Caco-2 (cell line): ENCODE measurements around the gene SMARCB1. TPM values are rescaled to one million over a fixed set of nuclear protein-coding genes. Genes with fewer than 3 reads are reported as not detected.

Source experiments
- BruUV-seq: library from RNA; stranded (reverse); fragments of 400-500 nt; replicated peaks from 2 replicates; lab custom pipeline; 2021; lab: Mats Ljungman, UMichigan
- CTCF ChIA-PET: fragments of 300-600 bp; sonication (Branson Sonifier 250); formaldehyde crosslinking; loops from one replicate; lab custom pipeline; 2022; ENCODE audit warnings: antibody characterized with exemption; lab: Charles Lee
- POLR2A ChIA-PET: fragments of 300-600 bp; sonication (Branson Sonifier 250); formaldehyde crosslinking; loops from one replicate; lab custom pipeline; 2022; ENCODE audit warnings: antibody characterized with exemption; lab: Charles Lee
- DNase-seq, 2 experiments: peaks; one replicate each; pipeline versions ENCODE4 v3.0.0 to v3.0.0-alpha.2; 2020 to 2022
- H3K27me3 ChIP-seq: replicated peaks from 2 replicates; pipeline ENCODE4 v1.6.0; 2011; ENCODE audit warnings: low read length; ENCODE audit not compliant: control insufficient read depth, insufficient read depth
- H3K36me3 ChIP-seq: 2 replicates; pipeline ENCODE4 v1.5.1; 2011; ENCODE audit warnings: low read length; ENCODE audit not compliant: control insufficient read depth, insufficient read depth
- H3K4me1 ChIP-seq: fragments of 250-450 bp; sonication (Bioruptor Pico); 2 replicates; pipeline ENCODE4 v1.5.1; 2020; ENCODE audit warnings: mild to moderate bottlenecking
- H3K4me3 ChIP-seq: 2 replicates; pipeline ENCODE4 v1.5.1; 2011; ENCODE audit warnings: low read depth, mild to moderate bottlenecking, control low read depth, low read length
- H3K9me3 ChIP-seq: fragments of 250-450 bp; sonication (Bioruptor Pico); 2 replicates; pipeline ENCODE4 v1.5.1; 2020; ENCODE audit warnings: mild to moderate bottlenecking, moderate library complexity
- H3K27ac Mint-ChIP-seq: one replicate; pipeline ENCODE4 v1.8.0; 2022; ENCODE audit warnings: mixed read lengths; ENCODE audit not compliant: unreplicated experiment
- H3K27me3 Mint-ChIP-seq: one replicate; pipeline ENCODE4 v1.8.0; 2022; ENCODE audit warnings: mixed read lengths; ENCODE audit not compliant: insufficient read depth, unreplicated experiment
- H3K36me3 Mint-ChIP-seq: one replicate; pipeline ENCODE4 v1.8.0; 2022; ENCODE audit warnings: mild to moderate bottlenecking, mixed read lengths; ENCODE audit not compliant: insufficient read depth, unreplicated experiment
- H3K4me1 Mint-ChIP-seq: one replicate; pipeline ENCODE4 v1.8.0; 2022; ENCODE audit warnings: low read depth, mixed read lengths; ENCODE audit not compliant: unreplicated experiment
- H3K4me3 Mint-ChIP-seq: one replicate; pipeline ENCODE4 v1.8.0; 2022; ENCODE audit warnings: mild to moderate bottlenecking, moderate library complexity, mixed read lengths; ENCODE audit not compliant: unreplicated experiment
- H3K9me3 Mint-ChIP-seq: one replicate; pipeline ENCODE4 v1.8.0; 2022; ENCODE audit warnings: mixed read lengths; ENCODE audit not compliant: unreplicated experiment
- intact Hi-C: fragments of 100-400 bp; cut with micrococcal nuclease; formaldehyde crosslinking; loops from one replicate; pipeline ENCODE4 v1.10.0; 2022; ENCODE audit not compliant: unreplicated experiment
- total RNA-seq: library from RNA; stranded (reverse); gene quantifications from 2 replicates; pipeline ENCODE4 v1.2.3, GENCODE V29; 2022
- TF ChIP-seq, protein P1 (sequence below), 2 experiments: fragments of 200-600 bp in 1 of 2; IDR thresholded peaks; 1 replicate in 1 of 2; 2 replicates in 1 of 2; pipeline versions ENCODE4 v1.5.1 to v1.8.0; 2011 to 2022; ENCODE audit warnings: antibody characterized with exemption in 1 of 2, control low read depth in 1 of 2, inconsistent platforms in 1 of 2, low read depth in 1 of 2, low read length in 1 of 2, mild to moderate bottlenecking in 1 of 2, moderate library complexity in 1 of 2; ENCODE audit not compliant: insufficient read depth in 1 of 2, severe bottlenecking in 1 of 2, unreplicated experiment in 1 of 2

The SMARCB1 gene
- total RNA-seq, 1 experiment from 2014 or later, result 157 TPM

GRCh38 chr22:23847310-23847920 lies 60.6 kb downstream of the SMARCB1 start:
- Mint-ChIP-seq H3K27me3 (no peaks in the 10 kb centered on the region), H3K4me1 (no peaks in the 10 kb centered on the region), H3K27ac (no peak overlapping the region), H3K9me3 (no peaks in the 10 kb centered on the region), H3K36me3 (peaks cover 6% of the 10 kb centered on the region), H3K4me3 (no peak overlapping the region)
- peaks cover 8% of the 10 kb centered on the region for H3K4me1 ChIP-seq
- TF ChIP-seq, protein P1, sequence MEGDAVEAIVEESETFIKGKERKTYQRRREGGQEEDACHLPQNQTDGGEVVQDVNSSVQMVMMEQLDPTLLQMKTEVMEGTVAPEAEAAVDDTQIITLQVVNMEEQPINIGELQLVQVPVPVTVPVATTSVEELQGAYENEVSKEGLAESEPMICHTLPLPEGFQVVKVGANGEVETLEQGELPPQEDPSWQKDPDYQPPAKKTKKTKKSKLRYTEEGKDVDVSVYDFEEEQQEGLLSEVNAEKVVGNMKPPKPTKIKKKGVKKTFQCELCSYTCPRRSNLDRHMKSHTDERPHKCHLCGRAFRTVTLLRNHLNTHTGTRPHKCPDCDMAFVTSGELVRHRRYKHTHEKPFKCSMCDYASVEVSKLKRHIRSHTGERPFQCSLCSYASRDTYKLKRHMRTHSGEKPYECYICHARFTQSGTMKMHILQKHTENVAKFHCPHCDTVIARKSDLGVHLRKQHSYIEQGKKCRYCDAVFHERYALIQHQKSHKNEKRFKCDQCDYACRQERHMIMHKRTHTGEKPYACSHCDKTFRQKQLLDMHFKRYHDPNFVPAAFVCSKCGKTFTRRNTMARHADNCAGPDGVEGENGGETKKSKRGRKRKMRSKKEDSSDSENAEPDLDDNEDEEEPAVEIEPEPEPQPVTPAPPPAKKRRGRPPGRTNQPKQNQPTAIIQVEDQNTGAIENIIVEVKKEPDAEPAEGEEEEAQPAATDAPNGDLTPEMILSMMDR (IDR thresholded peaks at IDR 0.05; ENCODE audit: insufficient read depth in 1 of 2, low read depth in 1 of 2, low read length in 1 of 2, severe bottlenecking in 1 of 2, unreplicated experiment in 1 of 2), result no peak
- no peak for DNase-seq
- no peaks in the 10 kb centered on the region for H3K27me3 ChIP-seq
- no TSS peak for BruUV-seq
- ChIA-PET CTCF (interaction anchor here (1.0 kb wide), 1 partner anchor 73 kb away, joined by 5 read pairs; no protein-coding TSS in a partner anchor), POLR2A (interaction anchor here (0.6 kb wide), 1 partner anchor 10 kb away, joined by 4 read pairs; the partner anchor contains the start of gene SLC2A11)
- H3K4me3 ChIP-seq, result no peak overlapping the region
- no peaks in the 10 kb centered on the region for H3K9me3 ChIP-seq
- intact Hi-C loops, result loop anchor here (5.0 kb wide), 1 partner anchor 305 kb away; no protein-coding TSS in a partner anchor
- no peaks in the 10 kb centered on the region for H3K36me3 ChIP-seq

DNA sequence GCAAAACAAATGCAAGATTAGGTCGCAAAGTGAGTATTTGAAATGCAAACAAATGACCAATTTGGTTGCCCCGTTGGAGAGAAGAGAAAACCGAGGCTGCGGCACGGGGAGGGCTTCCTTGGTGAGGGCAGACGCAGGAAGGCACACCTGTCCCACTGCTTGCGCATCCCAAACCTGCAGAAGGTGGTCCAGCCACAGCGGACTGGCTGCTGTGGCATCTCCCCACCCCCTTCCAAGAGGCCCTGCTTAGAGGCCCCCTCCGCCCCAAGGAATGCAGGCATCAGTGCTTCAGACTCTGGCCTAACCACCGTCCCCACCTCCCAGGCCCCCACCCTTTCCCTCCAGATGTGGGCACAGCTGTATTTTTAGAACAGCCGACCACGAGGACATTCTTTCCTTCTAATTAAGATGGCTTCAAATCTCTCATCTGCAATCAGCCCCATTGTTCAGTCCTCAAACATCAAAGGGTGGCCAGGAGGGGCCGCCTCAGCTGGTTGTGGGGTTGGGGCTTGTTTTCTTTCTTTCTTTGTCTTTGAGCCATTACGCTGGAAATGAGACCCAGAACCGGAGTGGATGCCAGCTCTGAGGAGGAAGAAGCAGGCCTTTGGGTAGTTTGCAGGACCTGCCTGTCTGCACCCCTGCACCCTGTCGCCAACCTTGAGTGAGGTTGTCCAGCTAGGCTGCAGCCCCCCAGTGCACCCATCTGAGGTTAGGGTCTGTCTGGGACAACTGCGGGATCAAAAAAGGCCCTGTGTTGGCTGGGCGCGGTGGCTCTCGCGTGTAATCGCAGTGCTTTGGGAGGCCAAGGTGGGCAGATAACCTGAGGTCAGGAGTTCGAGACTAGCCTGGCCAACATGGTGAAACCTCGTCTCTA lies 61.5 kb downstream of the SMARCB1 start:
- Histone ChIP-seq H3K9me3 (no peaks in the 10 kb centered on the region), H3K36me3 (no peaks in the 10 kb centered on the region), H3K27me3 (no peaks in the 10 kb centered on the region), H3K4me1 (peaks cover 8% of the 10 kb centered on the region), H3K4me3 (no peak overlapping the region)
- POLR2A ChIA-PET, result interaction anchor here (0.6 kb wide), 1 partner anchor 9 kb away, joined by 4 read pairs; the partner anchor contains the start of gene SLC2A11
- CTCF ChIA-PET, result interaction anchor here (1.0 kb wide), 1 partner anchor 73 kb away, joined by 5 read pairs; no protein-coding TSS in a partner anchor
- Mint-ChIP-seq H3K9me3 (no peaks in the 10 kb centered on the region), H3K4me1 (no peaks in the 10 kb centered on the region), H3K4me3 (no peak overlapping the region), H3K36me3 (peaks cover 6% of the 10 kb centered on the region), H3K27ac (no peak overlapping the region), H3K27me3 (no peaks in the 10 kb centered on the region)
- intact Hi-C loops, result loop anchor here (5.0 kb wide), 1 partner anchor 306 kb away; no protein-coding TSS in a partner anchor
- no peak for DNase-seq
- TF ChIP-seq, protein P1 (IDR thresholded peaks at IDR 0.05; ENCODE audit: insufficient read depth in 1 of 2, low read depth in 1 of 2, low read length in 1 of 2, severe bottlenecking in 1 of 2, unreplicated experiment in 1 of 2), result no peak
- no TSS peak for BruUV-seq
